Sciatic nerve (tissue), 1 donor: ENCODE data around the gene GPT2. TPM values are rescaled to one million over a fixed set of nuclear protein-coding genes. Genes with fewer than 3 reads are reported as not detected.

Experiments used
- total RNA-seq: library from RNA; stranded (reverse); fragmentation: NEBNext Ultra II Directional; extraction: Animal tissue kit (Norgen Biotek cat#: 25700); gene quantifications from one replicate; pipeline ENCODE4 v1.2.1, GENCODE V29; 2021
- donor health status: DM: no; HTN: no; CAD: no.

GPT2 gene
- total RNA-seq, 1 donor from 2014 or later: 37.1 TPM

Other genes with a start within 250 kb of the GPT2 start
- gene VPS35, start 195.2 kb upstream of the GPT2 start, total RNA-seq: 87.3 TPM
- 1.8 TPM for gene ORC6, start 194.7 kb upstream of the GPT2 start, total RNA-seq
- 2.0 TPM for gene MYLK3, start 136.0 kb upstream of the GPT2 start, total RNA-seq
- 9.5 TPM for gene C16orf87, start 53.2 kb upstream of the GPT2 start, total RNA-seq
- gene DNAJA2, start 89.3 kb downstream of the GPT2 start, total RNA-seq: 46.5 TPM